DMS 273 treated with DMSO at 0.1 percent for 48 hours (cell line): Measurements from ENCODE around the gene KIF4A.

ENCODE experiments used
- DNase-seq: peaks from one replicate; lab custom pipeline; 2025; lab: John Stamatoyannopoulos, UW

The KIF4A gene

DNA sequence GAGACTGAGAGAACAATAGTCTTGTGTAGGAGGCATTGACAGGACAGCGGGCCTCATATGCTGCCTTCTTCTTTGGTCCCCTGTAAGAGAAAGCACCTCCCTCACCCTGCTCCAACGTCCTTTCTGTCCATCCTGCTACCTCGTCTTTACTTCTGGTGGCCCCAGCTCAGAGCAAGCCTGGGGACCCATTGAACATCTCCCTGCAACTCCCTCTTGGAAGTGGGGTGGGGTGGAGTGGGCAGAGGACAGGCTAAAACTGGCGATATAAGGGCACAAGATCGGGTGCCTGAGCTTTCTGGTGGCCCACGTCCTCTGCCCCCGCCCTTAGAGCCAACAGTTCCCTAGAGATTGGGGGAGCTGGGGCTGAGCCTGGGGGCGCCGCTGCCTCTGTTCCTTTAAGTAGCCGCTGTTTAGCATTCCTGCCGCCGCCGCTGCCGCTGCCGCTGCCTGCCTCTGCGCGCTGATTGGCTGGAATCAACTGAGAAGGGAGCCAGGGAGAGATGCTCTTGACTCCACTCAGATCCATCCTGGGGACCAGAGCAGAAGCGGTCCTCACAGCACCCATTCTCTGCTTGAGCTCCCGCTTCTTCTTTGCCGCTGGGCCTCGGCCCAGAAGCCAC is 154.5 kb downstream of the KIF4A start, which contains the start of gene DLG3:
Gene DLG3, plus strand, starts transcription at position 510 of the 620 bp plus-strand sequence. CDS start 367 bp downstream, outside the sequence.
- DNase-seq = no peak

DNA sequence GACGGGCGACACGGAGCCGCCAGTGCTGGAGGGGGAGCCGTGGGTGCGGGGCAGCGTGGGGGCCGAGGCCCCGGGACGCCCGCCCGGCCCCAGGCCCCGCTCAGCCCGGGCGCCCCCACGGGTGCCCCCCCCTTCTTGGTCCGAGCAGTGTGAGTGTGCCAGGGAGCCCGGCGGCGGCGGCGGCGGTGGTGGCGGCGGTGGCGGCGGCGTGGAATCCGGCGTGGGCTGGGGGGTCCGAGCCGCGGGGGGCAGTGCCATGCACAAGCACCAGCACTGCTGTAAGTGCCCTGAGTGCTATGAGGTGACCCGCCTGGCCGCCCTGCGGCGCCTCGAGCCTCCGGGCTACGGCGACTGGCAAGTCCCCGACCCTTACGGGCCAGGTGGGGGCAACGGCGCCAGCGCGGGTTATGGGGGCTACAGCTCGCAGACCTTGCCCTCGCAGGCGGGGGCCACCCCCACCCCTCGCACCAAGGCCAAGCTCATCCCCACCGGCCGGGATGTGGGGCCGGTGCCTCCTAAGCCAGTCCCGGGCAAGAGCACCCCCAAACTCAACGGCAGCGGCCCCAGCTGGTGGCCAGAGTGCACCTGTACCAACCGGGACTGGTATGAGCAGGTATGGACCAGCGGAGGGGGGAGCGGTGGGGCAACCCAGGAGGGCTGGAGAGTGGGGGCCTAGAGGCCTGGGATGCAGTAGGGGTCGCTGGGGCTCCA is 155.2 kb downstream of the KIF4A start:
- DNase-seq = no peak

DNA sequence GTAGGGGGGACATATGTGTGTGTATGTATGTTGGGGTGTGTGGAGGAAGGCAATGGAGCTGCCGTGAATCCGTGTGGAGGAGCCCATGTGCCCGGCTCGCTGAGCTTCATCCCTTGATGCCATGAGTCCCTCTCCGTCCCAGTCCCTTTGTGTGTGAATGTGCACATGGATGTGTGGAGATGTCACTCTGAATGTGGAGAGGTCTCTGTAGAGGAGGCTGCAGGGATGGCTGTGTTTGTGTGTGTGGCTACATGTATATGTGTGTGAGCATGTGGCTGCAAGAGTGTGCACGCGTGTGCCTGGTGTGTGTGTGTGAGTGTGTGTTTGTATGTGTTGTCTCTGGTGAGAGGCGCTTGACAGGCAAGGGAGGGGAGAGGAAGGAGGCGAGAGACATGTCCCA is 156.0 kb downstream of the KIF4A start:
- no peak for DNase-seq

DNA sequence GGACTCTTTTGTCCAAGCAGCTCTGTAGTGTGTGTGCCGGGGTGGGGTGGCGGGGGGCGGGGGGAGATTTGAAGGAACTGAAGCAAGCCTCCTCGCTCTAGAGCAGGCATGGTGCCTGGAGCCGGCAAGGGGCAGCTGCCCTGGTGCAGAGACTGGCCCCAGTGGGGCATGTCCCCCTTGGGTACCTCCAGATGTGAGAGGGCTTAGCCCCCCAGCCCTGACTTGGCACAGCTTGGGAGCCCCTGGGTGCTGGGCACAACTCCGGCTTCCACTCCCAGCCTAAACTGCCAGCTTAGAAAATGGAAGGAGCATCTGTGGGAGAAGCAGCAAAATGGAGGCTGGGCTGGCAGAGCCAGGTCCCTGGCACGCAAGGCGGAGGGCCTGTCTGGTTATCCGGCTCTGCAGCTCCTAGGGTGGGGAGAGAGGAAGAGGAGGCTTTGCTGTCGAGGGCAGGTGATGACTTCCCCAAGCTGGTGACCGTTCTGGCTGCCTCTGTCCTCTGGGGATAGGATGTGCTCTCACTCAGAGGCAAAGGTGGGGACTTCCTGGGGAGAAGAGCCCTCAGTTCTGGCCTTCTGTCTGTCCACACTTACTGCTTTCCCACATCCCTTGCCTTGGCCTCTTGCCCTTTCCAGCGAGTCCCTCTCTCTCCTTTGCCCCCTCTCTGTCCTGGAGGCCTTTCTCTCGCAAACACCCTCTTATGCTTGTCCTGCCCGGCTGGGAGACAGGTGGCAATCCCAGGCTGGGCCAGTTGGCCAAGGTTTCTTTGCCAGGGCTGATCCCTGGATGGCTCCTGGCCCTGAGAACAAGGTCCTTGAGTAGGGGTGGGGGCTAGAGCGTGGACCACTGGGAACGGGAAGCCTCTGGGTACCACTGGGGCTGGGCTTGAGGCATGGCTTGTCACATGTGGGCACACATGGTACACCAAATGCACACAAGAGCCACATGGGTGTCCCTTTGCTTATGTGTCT is 156.8 kb downstream of the KIF4A start:
- DNase-seq = no peak

DNA sequence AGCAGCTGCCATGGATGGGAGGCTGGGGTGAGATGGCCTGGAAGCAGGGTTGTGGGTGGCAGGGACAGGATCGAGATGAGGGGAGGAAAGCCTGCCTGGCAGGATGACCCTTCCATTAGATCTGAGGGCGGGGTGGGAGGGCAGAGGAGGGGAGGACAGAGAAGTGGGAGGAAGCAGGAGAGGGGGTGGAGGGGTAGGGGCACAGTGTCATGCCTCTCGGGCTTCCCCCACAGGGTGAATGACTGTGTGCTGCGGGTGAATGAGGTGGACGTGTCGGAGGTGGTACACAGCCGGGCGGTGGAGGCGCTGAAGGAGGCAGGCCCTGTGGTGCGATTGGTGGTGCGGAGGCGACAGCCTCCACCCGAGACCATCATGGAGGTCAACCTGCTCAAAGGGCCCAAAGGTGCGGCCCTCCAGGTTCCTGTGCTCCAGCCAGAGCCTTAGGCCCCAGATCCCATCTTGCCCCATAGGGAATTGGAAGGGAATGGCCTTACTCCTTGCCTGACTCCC is 159.6 kb downstream of the KIF4A start:
- no peak for DNase-seq

DNA sequence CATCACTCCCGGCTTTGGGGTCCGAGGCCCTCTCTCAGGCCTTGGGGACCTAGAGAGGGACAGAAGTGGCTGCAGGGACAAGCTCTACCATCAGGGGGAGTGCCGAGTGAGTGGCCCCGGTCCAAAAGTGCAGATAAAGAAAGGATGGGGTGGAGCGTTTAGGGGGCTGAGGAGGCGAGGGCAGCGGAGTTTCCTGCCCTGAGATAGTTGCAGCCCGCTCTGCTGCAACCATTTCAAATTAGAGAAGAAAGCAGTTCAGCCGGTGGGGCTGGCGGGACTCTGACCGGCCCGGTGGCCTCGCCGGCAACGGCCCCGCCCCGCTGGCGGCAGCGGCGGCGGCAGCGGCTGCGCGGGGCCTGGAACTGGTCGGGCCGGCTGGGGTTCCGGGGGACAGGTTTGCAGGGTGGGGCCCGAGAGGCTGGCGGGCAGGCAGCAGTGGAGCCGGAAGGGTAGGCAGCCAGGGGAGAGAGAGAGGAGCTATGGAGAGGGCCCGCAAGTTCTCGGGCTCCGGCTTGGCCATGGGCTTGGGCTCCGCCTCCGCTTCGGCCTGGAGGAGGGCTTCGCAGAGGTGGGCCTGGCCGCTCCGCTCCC is 162.3 kb downstream of the KIF4A start:
- no peak for DNase-seq

DNA sequence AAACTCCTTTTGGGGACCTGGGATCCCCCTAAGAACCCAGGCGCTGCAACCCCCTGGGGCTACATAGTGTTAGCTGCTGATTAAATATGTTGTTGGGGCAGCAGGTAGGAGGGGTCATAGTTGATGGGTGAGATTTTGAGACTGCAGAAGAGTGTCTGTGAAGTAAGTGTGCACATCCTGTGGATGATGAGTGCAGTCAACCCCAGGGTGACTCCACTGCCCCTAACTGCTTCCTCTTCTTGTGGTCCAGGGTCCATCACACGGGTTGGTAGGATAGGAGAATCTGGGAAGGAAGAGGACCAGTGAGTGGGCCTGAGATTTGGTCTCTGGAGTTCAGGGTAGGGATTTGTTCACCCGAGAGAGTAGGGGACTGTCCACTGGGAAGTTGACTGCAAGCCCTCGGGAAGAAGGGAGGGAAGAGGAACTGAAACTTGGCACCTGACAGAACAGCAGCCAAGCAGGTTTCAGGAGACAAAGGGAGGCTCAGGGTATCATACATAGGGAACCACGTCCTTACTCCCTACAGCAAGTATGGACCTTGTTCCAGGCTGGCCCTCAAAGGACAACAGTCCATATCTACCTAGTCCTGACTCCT is 163.2 kb downstream of the KIF4A start:
- DNase-seq = no peak

DNA sequence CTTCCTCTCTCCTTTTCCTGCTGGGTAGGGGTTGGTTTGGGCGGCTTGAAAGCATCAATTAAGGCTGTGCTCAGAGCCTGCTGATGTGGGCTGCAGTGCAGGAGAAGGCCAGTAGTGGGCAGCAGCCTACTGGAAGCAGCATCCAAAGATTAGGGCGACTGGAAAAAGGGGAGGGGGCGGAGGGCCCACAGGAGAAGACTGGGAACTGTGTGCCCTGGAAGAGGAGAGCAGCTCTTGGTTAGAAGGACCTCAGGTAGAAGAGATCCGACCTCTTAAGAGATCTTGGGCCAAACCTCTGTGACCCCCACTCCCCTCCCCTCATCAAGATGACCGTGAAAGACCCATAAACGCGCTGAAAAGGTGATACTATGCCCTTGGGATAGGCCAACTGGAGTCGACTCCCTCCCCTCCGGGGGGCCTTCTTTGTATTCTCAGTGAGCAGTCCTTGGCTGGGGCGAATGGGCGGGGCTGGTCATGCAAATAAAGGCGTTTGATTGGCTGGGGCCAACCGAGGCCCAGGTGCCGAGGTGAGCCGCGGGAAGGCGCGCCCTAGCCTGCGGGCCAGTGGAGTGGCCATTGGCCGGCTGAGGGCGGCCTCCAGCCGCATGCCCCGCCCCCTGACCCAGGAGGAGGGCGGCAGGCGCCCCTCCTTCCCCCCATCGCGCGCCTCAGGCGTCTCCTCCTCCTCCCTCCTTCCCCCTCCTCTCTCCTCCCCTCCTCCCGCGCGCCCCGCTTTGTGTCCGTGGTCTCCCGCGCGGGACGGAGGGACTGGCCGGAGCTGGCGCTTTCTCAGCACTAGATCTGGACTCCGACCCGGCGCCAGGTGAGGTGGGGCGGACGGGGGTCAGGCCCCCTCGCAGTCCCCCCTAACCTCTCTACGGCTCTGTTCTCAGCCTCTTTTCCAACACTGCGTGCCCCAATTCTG is 164.8 kb downstream of the KIF4A start:
- DNase-seq = no peak

DNA sequence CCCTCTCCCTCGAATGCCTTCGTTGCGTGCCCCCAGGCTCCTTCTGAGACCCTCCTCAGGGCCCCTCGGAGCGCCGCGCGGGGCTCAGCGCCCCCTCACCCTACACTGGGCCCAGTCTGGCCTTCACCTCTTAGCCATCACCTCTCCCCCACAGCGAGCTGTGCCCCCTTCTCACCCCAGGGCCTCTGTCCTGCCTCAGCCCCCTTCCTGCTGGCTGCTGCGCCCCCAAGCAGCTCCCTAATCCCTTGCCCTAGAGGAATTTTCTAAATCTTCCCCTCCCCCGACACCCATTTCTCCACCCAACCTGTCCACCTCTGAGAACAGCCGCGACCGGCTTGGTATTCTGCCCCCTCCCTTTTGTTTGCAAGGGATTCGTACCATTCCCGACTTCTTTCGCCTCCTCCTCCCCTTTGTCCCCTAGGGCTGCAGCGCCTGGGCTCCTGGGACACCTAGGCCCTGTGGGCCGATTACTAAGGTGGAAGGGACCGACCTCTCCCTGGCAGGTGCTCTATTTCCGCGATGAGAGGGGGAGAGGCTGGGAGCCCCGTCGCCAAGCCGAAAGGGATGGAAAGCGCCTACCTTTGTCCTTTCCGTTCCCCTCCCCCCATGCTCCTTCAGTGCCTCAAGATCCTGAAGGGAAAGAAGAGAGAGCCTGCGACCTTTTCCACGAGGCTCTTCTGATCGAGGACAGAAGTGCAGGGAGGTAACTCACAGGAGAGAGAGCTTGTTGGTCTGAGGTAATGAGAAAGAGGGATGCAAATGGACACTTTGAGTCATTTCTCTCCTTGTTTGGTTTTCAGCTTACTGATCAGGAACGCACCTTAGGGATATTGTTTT is 165.7 kb downstream of the KIF4A start:
- DNase-seq = no peak

DNA sequence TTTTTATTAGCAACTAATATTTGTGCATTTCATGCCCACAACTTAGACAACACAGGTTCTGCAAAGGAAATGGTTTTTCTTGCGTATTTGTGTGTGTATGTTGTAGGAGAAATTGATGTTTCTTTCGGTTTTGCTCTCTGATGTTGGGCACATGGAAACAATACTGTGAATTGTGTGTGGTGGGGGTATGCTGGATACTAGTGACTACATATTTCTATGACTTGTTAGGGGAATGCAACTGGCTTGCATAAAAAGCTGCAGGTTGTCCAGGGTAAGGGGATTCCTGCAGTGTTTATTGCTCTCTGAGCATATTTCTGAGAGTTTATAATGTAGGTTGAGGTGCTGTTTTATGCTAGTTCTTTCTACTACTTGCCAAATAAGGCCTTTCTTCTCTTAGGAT is 166.4 kb downstream of the KIF4A start:
- DNase-seq = no peak

DNA sequence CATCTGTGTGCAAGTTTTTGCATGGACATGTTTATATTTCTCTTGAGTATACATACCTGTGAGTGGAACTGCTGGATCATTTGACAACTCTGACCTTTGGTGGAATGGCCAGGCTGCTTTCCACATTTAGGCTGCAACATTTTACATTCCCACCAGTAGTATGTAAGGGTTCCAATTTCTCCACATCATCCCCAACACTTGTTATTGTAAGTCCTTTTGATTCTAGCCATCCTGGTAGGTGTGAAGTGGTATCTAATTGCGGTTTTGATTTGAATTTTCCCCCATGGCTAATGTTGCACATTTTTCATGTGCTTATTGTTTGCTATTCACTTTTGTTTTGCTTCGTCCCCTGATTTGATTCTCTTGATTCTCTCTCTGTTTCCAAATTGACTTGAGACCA is 171.1 kb downstream of the KIF4A start:
- no peak for DNase-seq

DNA sequence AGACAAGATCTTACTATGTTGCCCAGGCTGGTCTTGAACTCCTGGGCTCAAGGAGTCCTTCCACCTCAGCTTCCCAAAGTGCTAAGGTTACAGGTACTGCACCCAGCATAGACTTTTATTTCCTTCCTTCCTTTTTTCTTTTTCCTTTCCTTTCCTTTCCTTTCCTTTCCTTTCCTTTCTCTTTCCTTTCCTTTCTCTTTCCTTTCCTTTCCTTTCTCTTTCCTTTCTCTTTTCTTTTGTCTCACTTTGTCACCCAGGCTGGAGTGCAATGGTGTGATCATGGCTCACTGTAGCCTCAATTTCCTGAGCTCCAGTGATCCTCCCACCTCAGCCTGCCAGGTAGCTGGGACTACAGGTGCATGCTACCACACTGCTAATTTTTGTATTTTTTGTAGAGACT is 174.1 kb downstream of the KIF4A start:
- no peak for DNase-seq

DNA sequence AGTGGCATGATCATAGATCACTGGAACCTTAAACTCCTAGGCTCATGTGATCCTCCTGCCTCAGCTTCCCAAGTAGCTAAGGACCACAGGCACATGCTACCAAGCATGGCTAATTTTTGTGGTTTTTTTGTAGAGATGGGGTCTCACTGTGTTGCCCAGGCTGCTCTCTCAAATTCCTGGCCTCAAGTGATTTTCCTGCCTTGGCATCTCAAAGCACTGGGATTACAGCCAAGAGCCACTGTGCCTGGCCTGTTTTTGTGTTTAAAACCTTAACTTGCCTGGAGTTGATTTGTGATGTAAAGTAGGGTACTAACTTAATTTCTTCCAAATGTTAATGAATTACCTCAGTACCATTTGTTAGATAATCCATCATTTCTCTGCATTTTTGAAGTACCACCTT is 177.1 kb downstream of the KIF4A start:
- DNase-seq = no peak

DNA sequence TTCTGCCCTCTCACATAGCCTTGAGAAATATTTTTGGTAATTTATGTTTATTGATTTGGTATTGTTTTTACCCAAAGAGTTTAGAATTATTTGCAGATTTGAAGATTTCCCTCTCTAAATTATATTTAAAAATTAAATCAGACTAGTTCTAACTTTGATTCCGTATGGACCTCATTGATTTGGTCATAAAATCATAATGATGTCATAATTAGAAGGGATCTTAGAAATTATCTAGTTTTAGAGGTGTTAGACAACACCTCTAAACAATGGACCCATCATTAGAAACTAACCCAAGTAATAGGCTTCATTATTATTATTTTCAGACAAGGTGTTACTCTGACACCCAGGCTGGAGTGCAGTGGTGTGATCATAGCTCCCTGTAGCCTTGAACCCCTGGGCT is 178.8 kb downstream of the KIF4A start:
- DNase-seq = no peak
